Inflammatory macrophage treated with lipopolysaccharide for 4 hours (primary cell): ENCODE data around the gene HDX.
"Not testable (repeated sequence)": the region's sequence is repeated elsewhere in the genome, so short reads cannot be mapped to it uniquely, and the experiment has no call there.

ENCODE experiments used
- DNase-seq: peaks from one replicate; pipeline ENCODE4 v3.0.0-alpha.2; 2020

The HDX gene

DNA sequence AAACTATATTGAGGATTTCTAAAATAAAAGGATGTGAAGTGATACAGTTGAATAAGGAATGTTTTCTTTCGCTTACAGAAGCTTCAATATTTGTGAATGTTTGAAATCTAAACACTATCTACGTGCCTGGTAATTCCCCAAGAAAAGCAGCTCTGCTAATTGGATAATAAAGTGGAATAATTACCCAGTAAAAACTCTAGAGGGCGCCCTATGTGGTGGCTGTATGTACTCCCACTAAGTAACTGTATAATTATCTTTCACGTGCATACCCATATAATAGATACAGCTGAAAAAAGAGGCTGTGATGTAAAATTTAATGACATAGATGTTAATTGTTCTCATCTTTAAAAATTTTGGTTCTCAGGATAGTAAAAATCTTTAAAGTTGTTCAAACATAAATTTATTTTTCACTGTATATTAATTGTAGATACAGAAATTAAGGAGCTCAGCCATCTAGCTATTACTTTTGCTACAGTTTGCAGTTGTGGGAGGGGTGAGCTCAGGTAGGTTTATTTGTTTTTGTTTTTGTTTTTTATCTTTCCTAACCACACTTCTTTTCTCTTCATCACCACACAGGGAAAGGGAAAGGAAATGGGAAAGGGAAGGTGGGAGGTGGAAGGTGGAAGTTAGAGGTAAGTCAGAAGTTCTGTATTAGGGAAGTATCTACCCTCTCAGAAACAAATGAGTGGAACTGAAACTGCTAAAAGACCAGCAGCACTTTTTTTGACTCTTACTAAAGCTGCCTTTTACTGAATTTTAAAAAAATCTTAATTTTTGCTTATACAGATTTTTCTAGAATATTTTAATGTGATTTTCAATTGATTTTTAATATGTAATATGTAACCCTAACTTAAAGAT is 162.5 kb downstream of the HDX start:
- DNase-seq, result peak; percentile 49

- DNase-seq, result no peak
Observed at GRCh38 chrX:84336646-84337045, 165.6 kb downstream of the HDX start.

DNA sequence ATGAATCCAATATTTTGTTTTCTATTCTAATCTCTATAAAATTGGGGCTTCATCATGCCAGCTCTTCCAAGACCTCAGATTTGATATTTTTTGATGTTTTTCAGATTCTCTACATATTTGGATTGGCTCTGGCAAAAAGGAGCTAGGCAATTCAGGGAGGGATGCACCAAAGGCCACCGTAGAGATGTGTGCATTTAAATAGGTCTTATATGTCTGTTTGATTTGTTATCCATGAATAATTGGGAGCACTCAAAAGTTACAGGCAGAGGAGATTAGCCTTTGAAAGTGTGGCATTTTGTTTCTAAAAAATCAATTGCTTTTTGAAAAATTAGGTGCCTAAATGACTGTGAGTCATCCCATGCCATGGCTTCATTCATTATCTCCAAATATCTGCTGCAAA is 167.1 kb downstream of the HDX start:
- DNase-seq, result no peak

DNA sequence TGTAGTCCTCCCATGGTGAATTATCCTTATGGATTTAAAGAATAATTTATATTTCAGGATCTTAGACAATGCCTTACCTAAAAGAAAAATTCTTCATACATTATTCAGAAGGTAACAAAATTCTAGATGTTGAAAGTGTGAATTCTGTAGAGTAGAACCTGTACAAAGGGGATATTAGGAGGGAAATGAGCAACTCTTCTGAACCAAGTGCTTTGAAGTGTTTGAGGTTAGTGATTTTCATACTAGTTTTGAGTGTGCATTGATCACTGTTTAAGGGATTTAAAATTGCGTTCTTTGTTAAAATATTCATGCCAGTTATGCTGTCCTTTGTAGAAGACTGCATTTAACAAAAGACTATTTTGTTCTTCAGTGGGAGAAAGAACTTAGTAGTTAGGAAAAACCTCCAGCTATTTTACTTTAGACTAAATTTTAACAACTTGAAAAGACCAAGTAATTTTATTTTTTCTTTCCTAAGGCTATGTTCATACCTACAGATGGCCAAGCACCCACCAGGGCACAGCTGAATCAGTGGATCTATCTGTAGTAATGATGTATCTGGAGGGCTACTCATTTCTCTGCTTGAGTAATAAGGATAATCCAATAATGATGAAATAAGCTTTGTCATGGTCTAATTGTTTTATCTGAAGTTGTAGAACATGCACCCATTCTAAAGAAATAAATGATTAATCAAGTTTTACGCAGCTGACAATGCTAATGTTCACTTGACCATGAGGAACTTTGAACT is 180.0 kb downstream of the HDX start:
- no peak for DNase-seq

DNA sequence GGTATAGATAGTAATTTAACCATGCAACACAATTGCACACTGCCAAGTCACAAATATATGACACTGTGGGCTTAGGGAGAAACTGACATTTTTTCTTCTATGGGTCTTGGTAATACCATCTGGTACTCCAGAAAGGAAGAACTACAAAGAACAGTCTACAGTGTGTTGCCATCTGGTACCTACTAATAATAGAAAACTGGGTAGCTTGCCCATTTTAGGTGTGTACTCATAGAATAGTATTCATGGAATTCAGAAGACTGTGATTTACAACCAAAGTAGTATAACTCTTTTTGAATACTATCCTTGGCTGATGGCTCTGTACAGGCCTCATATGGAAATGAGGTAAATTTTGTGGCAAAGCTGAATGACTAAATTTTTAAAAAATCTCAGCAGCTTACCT is 181.6 kb downstream of the HDX start:
- no peak for DNase-seq

GRCh38 chrX:84320023-84320422 is 182.2 kb downstream of the HDX start:
- DNase-seq, result no peak

DNA sequence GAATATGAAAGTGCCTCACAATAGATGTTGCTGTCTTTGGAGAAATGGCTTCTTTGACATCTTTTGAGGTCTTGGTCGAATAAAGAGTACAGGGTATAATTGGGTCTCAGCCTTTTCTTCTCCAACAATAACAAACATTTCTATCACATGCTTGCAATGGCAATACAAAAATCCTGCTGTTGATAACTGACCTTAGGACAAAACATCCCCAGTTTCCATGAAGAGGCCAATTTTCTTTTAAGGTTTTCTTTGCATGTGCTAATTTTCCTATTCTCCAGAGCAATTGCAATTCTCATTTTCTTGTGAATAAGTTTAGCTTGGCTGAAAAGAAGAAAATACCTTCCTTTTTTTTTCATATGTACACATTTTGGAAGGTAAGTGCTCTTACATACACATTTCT is 183.6 kb downstream of the HDX start:
- no peak for DNase-seq

DNA sequence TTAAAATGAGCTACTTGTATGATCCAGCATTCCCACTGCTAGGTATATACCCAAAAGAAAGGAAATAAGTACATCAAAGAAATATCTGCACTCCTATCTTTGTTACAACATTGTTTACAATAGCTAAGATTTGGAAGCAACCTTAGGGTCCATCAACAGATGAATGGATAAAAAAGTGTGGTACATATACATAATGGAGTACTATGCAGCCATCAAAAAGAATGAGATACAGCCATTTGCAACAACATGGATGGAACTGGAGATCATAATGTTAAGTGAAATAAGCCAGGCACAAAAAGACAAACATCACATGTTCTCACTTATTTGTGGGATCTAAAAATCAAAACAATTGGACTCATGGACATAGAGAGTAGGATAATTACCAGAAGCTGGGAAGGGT is 186.3 kb downstream of the HDX start:
- DNase-seq, result not testable (repeated sequence)
